ENCODE measurements around the gene PATE1.

PATE1 gene

GRCh38 chr11:125784678-125785077 is 38.6 kb downstream of the PATE1 start:
- TF ChIP-seq CTCF (IDR thresholded peaks at IDR 0.05; ENCODE audit: control insufficient read depth, insufficient read depth, low read depth, low read length, missing control alignments) = no peak
- no peak overlapping the region for H3K4me3 ChIP-seq (ENCODE audit: control insufficient read depth, low read depth, low read length)
- DNase-seq (ENCODE audit: low read depth) = no peak

DNA sequence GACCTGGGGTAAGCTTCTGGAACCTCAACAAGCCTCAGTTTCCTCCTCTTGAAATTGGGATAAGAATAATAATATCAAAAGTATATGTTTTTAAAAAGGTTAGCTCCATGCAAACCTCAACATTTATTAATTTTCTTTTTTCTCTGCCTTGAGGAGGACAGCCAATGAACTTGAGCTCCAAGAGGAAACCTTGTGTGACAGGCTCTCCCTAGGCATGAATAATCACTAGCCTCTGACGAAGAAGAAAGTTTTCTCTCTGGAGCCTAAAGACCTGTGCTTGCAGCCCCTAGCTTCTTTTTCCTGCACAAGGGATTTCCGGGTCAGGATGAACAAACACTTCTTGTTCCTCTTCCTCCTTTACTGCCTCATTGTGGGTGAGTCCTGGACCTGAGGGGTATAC is 41.7 kb downstream of the PATE1 start, which contains the start of gene PATE3:
Gene PATE3, plus strand, starts transcription at position 301 of the 400 bp plus-strand sequence. Its CDS starts 25 bp downstream, at position 326.
- H3K4me3 ChIP-seq (ENCODE audit: control insufficient read depth, low read depth, low read length) = no peak within 1 kb of the TSS
- no peak for DNase-seq (ENCODE audit: low read depth)
- no peak for TF ChIP-seq CTCF (IDR thresholded peaks at IDR 0.05; ENCODE audit: control insufficient read depth, insufficient read depth, low read depth, low read length, missing control alignments)

DNA sequence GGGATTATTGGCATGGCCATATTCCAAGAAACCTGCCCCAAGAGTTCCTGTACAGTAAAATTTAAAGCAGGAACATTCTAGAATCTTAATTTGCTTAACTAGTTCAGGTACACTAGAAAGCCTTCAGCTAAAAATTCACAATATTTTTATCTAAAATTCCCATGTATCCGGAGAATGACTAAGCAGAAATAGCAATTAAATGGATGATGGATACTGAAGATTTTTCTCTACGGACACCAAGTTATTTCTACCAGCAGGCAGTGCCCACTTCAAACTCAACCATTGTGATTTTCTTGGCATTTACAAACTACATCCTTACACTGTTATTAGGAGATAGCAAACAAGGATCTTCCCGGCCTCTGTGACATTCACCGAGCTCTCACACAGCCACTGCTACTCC is 44.7 kb downstream of the PATE1 start:
- no peak for DNase-seq (ENCODE audit: low read depth)
- no peak for TF ChIP-seq CTCF (IDR thresholded peaks at IDR 0.05; ENCODE audit: control insufficient read depth, insufficient read depth, low read depth, low read length, missing control alignments)
- no peak overlapping the region for H3K4me3 ChIP-seq (ENCODE audit: control insufficient read depth, low read depth, low read length)

DNA sequence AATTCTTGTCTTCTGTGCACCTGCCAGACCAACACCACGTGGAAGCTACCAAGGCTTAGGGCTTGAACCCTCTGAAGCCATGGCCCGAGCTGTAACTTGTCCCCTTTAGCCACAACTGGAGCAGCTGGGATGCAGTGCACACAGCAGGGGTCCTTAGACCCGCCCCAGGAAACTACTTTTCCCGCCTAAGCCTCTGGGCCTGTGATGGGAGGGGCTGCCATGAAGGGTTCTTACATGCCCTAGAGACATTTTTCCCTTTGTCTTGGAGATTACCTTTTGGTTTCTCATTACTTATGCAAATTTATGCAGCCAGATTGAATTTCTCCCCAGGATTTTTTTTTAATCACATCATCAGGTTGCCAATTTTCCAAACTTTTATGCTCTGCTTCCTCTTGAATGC is 51.6 kb downstream of the PATE1 start:
- DNase-seq (ENCODE audit: low read depth) = no peak
- no peak for TF ChIP-seq CTCF (IDR thresholded peaks at IDR 0.05; ENCODE audit: control insufficient read depth, insufficient read depth, low read depth, low read length, missing control alignments)
- H3K4me3 ChIP-seq (ENCODE audit: control insufficient read depth, low read depth, low read length) = no peak overlapping the region

All from AG09309 (cell line).